A549 (cell line): ENCODE results near the gene AREL1. TPM values are rescaled to one million over a fixed set of nuclear protein-coding genes. Genes with fewer than 3 reads are reported as not detected.

Experiments
- ATAC-seq, 2 experiments: fragments of 200-7000 bp in 1 of 2; fragments of >200 bp in 1 of 2; cut with Nextera tagmentation in 1 of 2; cut with Tn5 transposase in 1 of 2; 3 replicates each; pipeline versions ENCODE4 v1.8.0 to v1.9.1; 2018 to 2020; ENCODE audit warnings: mild to moderate bottlenecking in 1 of 2, moderate library complexity in 1 of 2
- CTCF ChIA-PET: fragments of 300-600 bp; sonication (Branson Sonifier 250); formaldehyde crosslinking; extraction: SDS; loops from one replicate; lab custom pipeline; 2021; ENCODE audit warnings: antibody characterized with exemption, inconsistent platforms; lab: Yijun Ruan, JAX
- POLR2A ChIA-PET: fragments of 350-600 bp; formaldehyde crosslinking; extraction: SDS; loops from one replicate; lab custom pipeline; 2021; ENCODE audit warnings: antibody characterized with exemption, inconsistent platforms; lab: Yijun Ruan, JAX
- DNase-seq, 2 experiments: peaks; one replicate each; pipeline versions ENCODE4 v3.0.0 to v3.0.0-alpha.2; 2011 to 2016; ENCODE audit warnings: low read depth in 1 of 2, low spot score in 1 of 2
- FAIRE-seq: peaks from 2 replicates; lab custom pipeline; 2011; peaks lifted over from hg19 to GRCh38; lab: Jason Lieb, UNC
- H3K27ac ChIP-seq, 2 experiments: fragments of >200 bp; sonication (Bioruptor Twin); formaldehyde crosslinking; 3 replicates each; pipeline ENCODE4 v1.5.1; 2016 to 2017
- H3K4me1 ChIP-seq: fragments of >200 bp; sonication (Bioruptor Twin); formaldehyde crosslinking; 3 replicates; pipeline ENCODE4 v1.6.1; 2016
- H3K4me2 ChIP-seq: fragments of >200 bp; sonication (Bioruptor Twin); formaldehyde crosslinking; 3 replicates; pipeline ENCODE4 v1.6.1; 2016
- H3K4me3 ChIP-seq: fragments of >200 bp; sonication (Bioruptor Twin); formaldehyde crosslinking; 3 replicates; pipeline ENCODE4 v1.5.1; 2016
- H3K9me3 ChIP-seq: fragments of >200 bp; sonication (Bioruptor Twin); formaldehyde crosslinking; 3 replicates; pipeline ENCODE4 v1.6.1; 2016
- ATOH8 ChIP-seq: fragments of 250-450 bp; sonication (Bioruptor Pico); IDR thresholded peaks from 2 replicates; pipeline ENCODE4 v1.5.0; 2020; ENCODE audit warnings: low read depth, mild to moderate bottlenecking, moderate library complexity
- BCL3 ChIP-seq: fragments of >200 bp; sonication (Bioruptor Twin); formaldehyde crosslinking; IDR thresholded peaks from 3 replicates; pipeline ENCODE4 v1.6.1; 2016
- CBX2 ChIP-seq: fragments of 200-600 bp; sonication (generic); IDR thresholded peaks from 2 replicates; pipeline ENCODE4 v1.6.1; 2016; ENCODE audit warnings: low read depth, mild to moderate bottlenecking, borderline replicate concordance
- CEBPB ChIP-seq, 2 experiments: fragments of >200 bp in 1 of 2; sonication (Bioruptor Twin) in 1 of 2; formaldehyde crosslinking in 1 of 2; IDR thresholded peaks; 2 replicates each; pipeline ENCODE4 v1.6.1; 2012 to 2016
- CHD2 ChIP-seq: fragments of 150-350 bp; IDR thresholded peaks from 2 replicates; pipeline ENCODE4 v1.6.1; 2014; ENCODE audit warnings: low read length; ENCODE audit not compliant: partially characterized antibody
- ELK1 ChIP-seq: fragments of 150-350 bp; IDR thresholded peaks from 2 replicates; pipeline ENCODE4 v1.6.1; 2014; ENCODE audit warnings: low read depth, mild to moderate bottlenecking, low read length
- EP300 ChIP-seq, 2 experiments: fragments of >200 bp; sonication (Bioruptor Twin); formaldehyde crosslinking; IDR thresholded peaks; 2 replicates in 1 of 2; 3 replicates in 1 of 2; pipeline ENCODE4 v1.6.1; 2016 to 2017
- ESRRA ChIP-seq: fragments of 150-350 bp; IDR thresholded peaks from 2 replicates; pipeline ENCODE4 v1.6.1; 2014; ENCODE audit warnings: mild to moderate bottlenecking, low read length, borderline replicate concordance
- FOSL2 ChIP-seq, 2 experiments: fragments of 450-650 bp in 1 of 2; fragments of >200 bp in 1 of 2; sonication (Bioruptor Twin) in 1 of 2; formaldehyde crosslinking; IDR thresholded peaks; 2 replicates each; pipeline versions ENCODE4 v1.5.0 to v1.6.1; 2016 to 2020; ENCODE audit warnings: mild to moderate bottlenecking in 1 of 2, moderate library complexity in 1 of 2
- FOXS1 ChIP-seq: fragments of 250-450 bp; sonication (Bioruptor Pico); IDR thresholded peaks from 2 replicates; pipeline ENCODE4 v1.5.0; 2020; ENCODE audit warnings: mild to moderate bottlenecking, moderate library complexity
- HDAC2 ChIP-seq: fragments of 200-600 bp; sonication (generic); IDR thresholded peaks from 2 replicates; pipeline ENCODE4 v1.6.1; 2016
- HES2 ChIP-seq: fragments of >200 bp; sonication (Bioruptor Twin); formaldehyde crosslinking; IDR thresholded peaks from 2 replicates; pipeline ENCODE4 v1.6.1; 2016
- HOXA7 ChIP-seq: fragments of 250-450 bp; sonication (Bioruptor Pico); IDR thresholded peaks from 2 replicates; pipeline ENCODE4 v1.5.0; 2020; ENCODE audit warnings: mild to moderate bottlenecking, moderate library complexity
- HOXB13 ChIP-seq: fragments of 250-450 bp; sonication (Bioruptor Pico); IDR thresholded peaks from 2 replicates; pipeline ENCODE4 v1.5.0; 2020; ENCODE audit warnings: low read depth, mild to moderate bottlenecking, moderate library complexity
- HOXB5 ChIP-seq: fragments of 250-450 bp; sonication (Bioruptor Pico); IDR thresholded peaks from 2 replicates; pipeline ENCODE4 v1.5.0; 2020; ENCODE audit warnings: mild to moderate bottlenecking, moderate library complexity
- KDM1A ChIP-seq: fragments of 200-600 bp; sonication (generic); IDR thresholded peaks from 2 replicates; pipeline ENCODE4 v1.6.1; 2016; ENCODE audit warnings: low read depth, mild to moderate bottlenecking
- KDM5A ChIP-seq: fragments of 200-600 bp; sonication (generic); IDR thresholded peaks from 2 replicates; pipeline ENCODE4 v1.6.1; 2016; ENCODE audit warnings: antibody characterized with exemption, mild to moderate bottlenecking
- MAFK ChIP-seq: fragments of 450-650 bp; IDR thresholded peaks from 2 replicates; pipeline ENCODE4 v1.6.1; 2014; ENCODE audit not compliant: partially characterized antibody
- MAX ChIP-seq: IDR thresholded peaks from 2 replicates; pipeline ENCODE4 v1.6.1; 2012
- NFE2L2 ChIP-seq: fragments of 150-350 bp; conservative IDR thresholded peaks from 2 replicates; pipeline ENCODE4 v1.6.1; 2014; ENCODE audit warnings: low read length
- NPAS2 ChIP-seq: fragments of 250-450 bp; sonication (Bioruptor Pico); IDR thresholded peaks from 2 replicates; pipeline ENCODE4 v1.8.0; 2022; ENCODE audit warnings: mild to moderate bottlenecking, moderate library complexity, borderline replicate concordance
- PBX3 ChIP-seq: IDR thresholded peaks from 2 replicates; pipeline ENCODE4 v1.6.1; 2012
- PHF8 ChIP-seq: fragments of 200-600 bp; sonication (generic); IDR thresholded peaks from 2 replicates; pipeline ENCODE4 v1.6.1; 2016; ENCODE audit warnings: low read depth, mild to moderate bottlenecking, antibody characterized with exemption, moderate library complexity, borderline replicate concordance
- POLR2AphosphoS2 ChIP-seq: conservative IDR thresholded peaks from 2 replicates; pipeline ENCODE4 v1.6.1; 2012; ENCODE audit warnings: low read length, improper control_type of control experiment, inconsistent platforms
- RARB ChIP-seq: fragments of 250-450 bp; sonication (Bioruptor Pico); IDR thresholded peaks from 2 replicates; pipeline ENCODE4 v1.8.0; 2021; ENCODE audit warnings: mild to moderate bottlenecking, moderate library complexity
- SMC3 ChIP-seq: fragments of >200 bp; sonication (Bioruptor Twin); formaldehyde crosslinking; IDR thresholded peaks from 3 replicates; pipeline ENCODE4 v1.6.1; 2018; ENCODE audit warnings: inconsistent platforms
- SREBF2 ChIP-seq: fragments of 450-650 bp; IDR thresholded peaks from 2 replicates; pipeline ENCODE4 v1.6.1; 2014; ENCODE audit warnings: mild to moderate bottlenecking, moderate library complexity
- TP53 ChIP-seq: fragments of 250-450 bp; sonication (Bioruptor Pico); IDR thresholded peaks from 2 replicates; pipeline ENCODE4 v1.5.0; 2021; ENCODE audit warnings: mild to moderate bottlenecking, moderate library complexity
- USF2 ChIP-seq: fragments of 450-650 bp; IDR thresholded peaks from 2 replicates; pipeline ENCODE4 v1.6.1; 2014; ENCODE audit warnings: antibody characterized with exemption
- ZC3H11A ChIP-seq: fragments of 450-650 bp; IDR thresholded peaks from 2 replicates; pipeline ENCODE4 v1.6.1; 2014; ENCODE audit warnings: antibody characterized with exemption, mild to moderate bottlenecking
- ZNF302 ChIP-seq: fragments of 250-450 bp; sonication (Bioruptor Pico); IDR thresholded peaks from 2 replicates; pipeline ENCODE4 v1.9.0; 2021; ENCODE audit warnings: inconsistent platforms, mild to moderate bottlenecking, moderate library complexity
- WGBS: methylation state at CpG from one replicate; pipeline ENCODE4 v1.1.6; 2017; ENCODE audit errors: missing lambda C conversion rate; 5-methylcytosine and 5-hydroxymethylcytosine counted together
- polyA plus RNA-seq, 4 experiments: library from polyadenylated mRNA; depleted of rRNA in 3 of 4; stranded (reverse); fragments of >200 nt; fragmentation: RNase III in 1 of 4; extraction: RNeasy Plus Mini Kit Qiagen cat#74134 plus additional on column Dnase treatment in 1 of 4; gene quantifications; 2 replicates in 3 of 4; 3 replicates in 1 of 4; pipeline ENCODE4 v1.2.3, GENCODE V29; 2011 to 2017

Gene AREL1
- polyA plus RNA-seq, 2 of the 4 experiments (the other 2 are of a cell fraction), result 27.5 to 48.6 TPM

GRCh38 chr14:74669846-74670245, 43.0 kb downstream of the AREL1 start:
- FAIRE-seq (no peak), DNase-seq (no peak), ATAC-seq (no peak)
- Histone ChIP-seq H3K4me1 (peaks cover 9% of the 10 kb centered on the region), H3K4me2 (no peak overlapping the region), H3K4me3 (no peak overlapping the region), H3K27ac (no peak overlapping the region), H3K9me3 (no peaks in the 10 kb centered on the region)
- ChIA-PET CTCF (interaction anchor here (0.7 to 1.6 kb wide), 4 partner anchors 13 to 236 kb away, joined by 3 to 5 read pairs (median 4); no protein-coding TSS in a partner anchor), POLR2A (no interaction called here)
- WGBS, result 99% methylated on average over 10 of the region's 10 CpGs
- TF ChIP-seq SMC3 (no peak), POLR2AphosphoS2 (no peak), HDAC2 (no peak), TP53 (CRISPR knock-in tag) (no peak), ZNF302 (CRISPR knock-in tag) (no peak), HOXB5 (CRISPR knock-in tag) (no peak), BCL3 (no peak), KDM5A (no peak), ATOH8 (CRISPR knock-in tag) (no peak), HOXB13 (no peak), ZC3H11A (no peak), RARB (CRISPR knock-in tag) (no peak), NFE2L2 (no peak), MAFK (no peak), ESRRA (no peak)

GRCh38 chr14:74669256-74669655, 43.6 kb downstream of the AREL1 start:
- no peaks in the 10 kb centered on the region for H3K9me3 ChIP-seq
- H3K27ac ChIP-seq, result no peak overlapping the region
- peaks cover 9% of the 10 kb centered on the region for H3K4me1 ChIP-seq
- no peak for FAIRE-seq
- no peak for DNase-seq
- H3K4me3 ChIP-seq, result no peak overlapping the region
- CTCF ChIA-PET, result interaction anchor here (0.7 to 1.3 kb wide), 3 partner anchors 13 to 167 kb away, joined by 3 read pairs; no protein-coding TSS in a partner anchor
- ATAC-seq, result no peak
- 76% methylated on average over 1 of the region's 1 CpG for WGBS
- H3K4me2 ChIP-seq, result no peak overlapping the region
- POLR2A ChIA-PET, result no interaction called here
- TF ChIP-seq ELK1, result no peak
- TF ChIP-seq PBX3, result no peak
- no peak for TF ChIP-seq CBX2
- no peak for TF ChIP-seq RARB (CRISPR knock-in tag)
- no peak for TF ChIP-seq BCL3
- no peak for TF ChIP-seq HOXA7
- TF ChIP-seq HES2, result no peak
- no peak for TF ChIP-seq NPAS2 (CRISPR knock-in tag)
- no peak for TF ChIP-seq KDM1A
- no peak for TF ChIP-seq CEBPB (IDR thresholded peaks at IDR 0.05)
- no peak for TF ChIP-seq ZNF302 (CRISPR knock-in tag)
- no peak for TF ChIP-seq CHD2
- TF ChIP-seq USF2, result no peak
- TF ChIP-seq FOSL2 (IDR thresholded peaks at IDR 0.05), result no peak
- no peak for TF ChIP-seq FOSL2 (CRISPR knock-in tag; IDR thresholded peaks at IDR 0.05)
- TF ChIP-seq SREBF2, result no peak
- TF ChIP-seq FOXS1 (CRISPR knock-in tag), result no peak
- no peak for TF ChIP-seq MAX
- TF ChIP-seq PHF8, result no peak
- no peak for TF ChIP-seq EP300 (IDR thresholded peaks at IDR 0.05)
- TF ChIP-seq ZC3H11A, result no peak
